GM19099 (cell line): Measurements from ENCODE around the gene STIM1.

ENCODE experiments used
- POLR2A ChIP-seq: IDR thresholded peaks from 3 replicates; pipeline ENCODE4 v1.6.1; 2011; ENCODE audit warnings: low read depth; ENCODE audit not compliant: insufficient read length; ENCODE audit errors: extremely low read depth

STIM1 gene

DNA sequence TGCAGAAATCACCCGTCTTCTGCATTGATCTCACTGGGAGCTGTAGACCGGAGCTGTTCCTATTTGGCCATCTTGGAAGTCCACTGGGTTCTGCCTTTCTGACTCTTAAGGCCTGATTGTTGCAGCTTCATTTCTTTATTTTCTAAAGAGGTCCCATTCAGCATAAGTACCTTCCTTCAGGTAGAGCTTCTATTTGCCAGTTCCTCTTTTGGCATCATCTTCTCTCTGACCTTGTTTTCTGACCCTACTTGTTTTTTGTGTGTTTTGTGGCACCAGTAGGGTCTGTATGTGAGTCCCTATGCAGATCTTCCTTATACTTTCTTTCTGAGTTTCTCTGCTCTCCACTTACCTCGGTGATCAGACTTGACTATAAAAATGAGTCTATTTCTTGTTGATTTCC is 161.7 kb downstream of the STIM1 start:
- no peak for TF ChIP-seq POLR2A

DNA sequence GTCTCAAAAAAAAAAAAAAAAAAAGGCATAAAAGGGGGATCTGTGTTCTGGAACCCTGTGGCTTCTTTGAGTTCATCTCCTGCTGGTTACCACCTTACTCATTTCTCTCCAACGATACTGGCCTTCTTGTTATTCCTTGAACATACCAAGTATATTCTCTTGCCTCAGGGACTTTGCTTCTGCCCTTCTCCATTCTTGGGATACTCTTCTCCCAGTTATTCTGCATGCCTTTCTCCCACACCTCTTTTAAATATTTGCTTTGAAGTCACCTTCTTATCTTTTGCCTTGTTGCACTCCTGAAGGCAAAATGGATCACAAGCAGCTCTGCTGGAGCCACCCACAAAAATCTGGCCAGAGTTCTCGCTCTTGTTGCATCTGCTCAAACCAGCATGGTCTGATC is 163.2 kb downstream of the STIM1 start:
- no peak for TF ChIP-seq POLR2A

DNA sequence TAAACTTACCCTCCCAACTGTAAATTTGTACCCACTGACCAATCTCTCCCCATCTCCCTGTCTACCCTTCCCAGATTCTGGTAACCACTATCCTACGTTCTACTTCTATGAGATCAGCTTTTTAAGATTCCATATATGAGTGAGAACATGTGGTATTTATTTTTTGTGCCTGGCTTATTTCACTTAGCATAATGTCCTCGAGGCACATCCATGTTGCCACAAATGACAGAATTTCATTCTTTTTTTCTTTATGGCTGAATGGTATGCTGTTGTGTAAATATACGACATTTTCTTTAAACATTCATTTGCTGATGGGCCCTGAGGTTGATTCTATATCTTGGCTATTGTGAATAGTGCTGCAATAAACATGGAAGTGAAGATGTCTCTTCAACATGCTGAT is 164.4 kb downstream of the STIM1 start:
- TF ChIP-seq POLR2A = no peak

DNA sequence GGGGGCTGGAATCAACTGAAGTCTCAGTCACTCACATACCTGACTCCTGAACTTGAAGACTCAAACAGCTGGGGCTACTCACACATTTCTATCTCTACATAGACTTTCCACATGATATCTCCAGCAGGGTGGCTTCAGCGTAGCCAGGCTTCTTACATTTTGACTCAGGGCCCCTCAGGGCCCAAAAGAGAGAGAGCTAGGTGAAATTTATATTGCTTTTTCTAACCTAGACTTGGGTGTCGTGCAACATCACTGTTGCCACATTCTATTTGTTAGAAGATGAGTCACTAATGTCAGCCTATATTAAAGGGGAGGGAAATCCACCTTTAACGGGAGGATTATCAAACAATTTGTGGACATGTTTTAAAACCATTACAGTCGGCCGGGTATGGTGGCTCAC is 167.2 kb downstream of the STIM1 start:
- TF ChIP-seq POLR2A = no peak

DNA sequence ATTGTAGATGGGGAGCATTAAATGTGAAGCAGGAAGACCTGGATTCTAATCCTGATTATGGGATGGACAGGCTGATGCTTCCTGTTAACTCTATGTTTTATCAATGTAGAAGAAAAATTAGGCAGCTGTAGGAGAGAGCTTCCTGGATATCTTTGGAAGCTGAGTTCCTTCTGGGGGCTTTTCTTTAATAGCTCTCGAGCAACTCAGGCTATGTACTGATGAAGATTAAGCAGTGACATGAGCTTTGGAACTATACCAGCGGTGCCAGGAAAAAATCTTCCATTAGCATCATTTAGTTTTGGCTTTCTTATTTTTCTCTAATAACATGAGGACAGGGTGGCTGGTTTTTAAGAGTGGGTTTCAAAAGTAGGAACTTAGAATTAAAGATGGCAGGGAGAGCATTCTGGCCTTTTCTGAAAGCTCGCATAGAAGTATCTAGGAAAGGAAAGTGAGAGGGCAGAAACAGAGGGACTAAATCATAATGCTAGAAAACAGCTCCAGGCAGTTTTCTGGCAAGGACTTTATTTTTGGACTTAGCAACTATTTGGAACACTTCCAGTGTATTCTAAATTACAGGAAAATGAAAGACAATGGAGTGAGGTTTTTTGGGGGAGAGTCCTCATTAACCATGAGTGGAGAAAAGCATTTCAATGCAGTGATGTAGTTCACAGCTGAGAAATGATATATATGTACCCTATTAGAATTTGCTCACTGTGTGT is 169.9 kb downstream of the STIM1 start:
- no peak for TF ChIP-seq POLR2A

DNA sequence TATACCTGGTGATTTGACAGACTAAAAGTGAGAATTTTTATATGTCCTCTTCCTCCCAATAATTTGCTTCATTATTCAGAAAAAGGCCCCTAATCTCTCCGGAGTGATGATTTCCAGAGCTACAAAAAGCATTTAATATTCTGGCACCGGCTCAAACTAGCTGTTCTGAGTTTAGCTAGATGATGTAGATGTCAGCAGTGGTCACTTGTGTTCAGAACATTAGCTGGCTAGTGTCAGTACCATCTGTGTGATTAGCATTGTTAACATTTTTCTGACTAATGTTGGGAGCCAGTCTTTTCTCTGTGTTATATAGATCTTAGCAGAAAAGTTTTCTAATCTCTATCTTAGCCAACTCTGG is 170.5 kb downstream of the STIM1 start:
- no peak for TF ChIP-seq POLR2A

DNA sequence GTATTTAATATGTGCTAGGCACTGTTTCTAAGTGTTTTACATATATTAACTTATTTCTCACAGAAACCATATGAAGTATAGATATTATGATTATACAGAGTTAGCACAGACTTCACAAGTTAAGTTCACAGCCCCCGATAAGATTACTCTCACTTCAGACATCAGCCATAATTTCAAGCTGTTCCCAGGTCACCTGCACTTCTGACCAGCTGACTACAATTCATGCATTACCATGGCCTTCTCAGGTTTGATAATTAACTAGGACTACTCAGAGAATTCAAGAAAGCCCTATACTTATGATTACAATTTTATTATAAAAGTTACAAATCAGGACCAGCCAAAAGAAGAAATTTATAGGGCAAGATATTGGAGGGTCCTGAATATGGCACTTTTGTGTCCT is 170.9 kb downstream of the STIM1 start:
- TF ChIP-seq POLR2A = no peak

DNA sequence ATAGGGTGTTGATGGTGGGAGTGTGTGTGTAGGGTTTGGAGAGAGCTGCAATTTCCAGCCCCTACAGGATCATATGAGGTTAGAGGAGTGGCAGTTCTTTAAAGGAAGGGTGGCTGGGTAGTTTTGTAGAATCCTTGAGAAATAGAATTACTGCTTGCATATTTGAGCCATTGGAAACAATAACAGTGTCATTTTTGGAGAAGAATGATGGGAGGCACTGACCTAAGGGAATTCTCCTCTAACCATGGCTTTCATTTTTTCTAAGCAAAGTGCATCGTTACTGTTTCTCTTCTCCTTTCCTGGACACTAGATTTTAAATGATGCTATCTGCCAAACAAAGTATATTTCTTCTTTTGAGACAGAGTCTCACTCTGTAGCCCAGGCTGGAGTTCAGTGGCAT is 172.3 kb downstream of the STIM1 start:
- TF ChIP-seq POLR2A = no peak

DNA sequence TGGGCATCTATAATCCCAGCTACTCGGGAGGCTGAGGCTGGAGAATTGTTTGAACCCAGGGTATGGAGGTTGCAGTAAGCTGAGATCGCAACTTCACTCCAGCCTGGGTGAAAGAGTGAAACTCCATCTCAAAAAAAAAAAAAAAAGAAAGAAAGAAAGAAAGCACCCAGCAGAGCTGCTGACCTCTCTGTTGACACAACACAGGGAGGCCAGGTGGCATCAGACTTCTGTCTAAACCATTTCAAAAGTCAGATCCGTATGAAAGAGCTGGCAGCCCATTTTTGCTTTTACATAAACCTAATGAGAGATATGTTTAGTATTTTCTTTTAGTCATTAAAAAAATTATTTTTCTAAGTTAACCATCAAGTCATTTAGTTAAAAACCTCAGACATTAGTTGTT is 174.7 kb downstream of the STIM1 start:
- TF ChIP-seq POLR2A = no peak

DNA sequence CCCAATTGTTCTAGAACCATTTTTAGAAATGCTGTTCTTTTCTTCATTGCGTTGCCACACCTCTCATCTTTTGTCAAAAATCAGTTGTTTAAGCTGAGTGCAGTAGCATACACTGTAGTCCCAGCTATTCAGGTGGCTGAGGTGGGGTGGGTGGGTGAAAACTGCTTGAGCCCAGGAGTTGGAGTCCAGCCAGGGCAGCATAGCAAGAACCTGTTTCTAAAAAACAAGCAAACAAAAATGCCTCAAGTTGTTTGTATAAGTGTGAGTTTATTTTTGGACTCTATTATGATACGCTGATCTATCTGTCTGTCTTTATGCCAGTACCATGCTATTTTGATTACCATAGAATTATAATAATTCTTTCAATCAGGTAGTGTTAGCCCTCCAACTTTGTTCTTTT is 176.6 kb downstream of the STIM1 start:
- TF ChIP-seq POLR2A = no peak

DNA sequence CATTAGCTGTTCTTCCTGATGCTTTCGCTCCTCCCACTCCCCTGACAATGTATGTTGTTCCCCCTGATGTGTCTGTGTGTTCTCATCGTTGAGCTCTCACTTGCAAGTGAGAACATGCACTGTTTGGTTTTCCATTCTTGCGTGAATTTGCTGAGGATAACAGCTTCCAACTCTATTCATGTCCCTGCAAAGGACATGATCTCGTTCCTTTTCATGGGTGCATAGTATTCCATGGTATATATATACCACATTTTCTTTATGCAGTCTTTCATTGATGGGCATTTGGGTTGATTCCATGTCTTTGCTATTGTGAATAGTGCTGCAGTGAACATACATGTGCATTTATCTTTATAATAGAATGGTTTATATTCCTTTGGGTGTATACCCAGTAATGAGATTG is 180.5 kb downstream of the STIM1 start:
- TF ChIP-seq POLR2A = no peak

DNA sequence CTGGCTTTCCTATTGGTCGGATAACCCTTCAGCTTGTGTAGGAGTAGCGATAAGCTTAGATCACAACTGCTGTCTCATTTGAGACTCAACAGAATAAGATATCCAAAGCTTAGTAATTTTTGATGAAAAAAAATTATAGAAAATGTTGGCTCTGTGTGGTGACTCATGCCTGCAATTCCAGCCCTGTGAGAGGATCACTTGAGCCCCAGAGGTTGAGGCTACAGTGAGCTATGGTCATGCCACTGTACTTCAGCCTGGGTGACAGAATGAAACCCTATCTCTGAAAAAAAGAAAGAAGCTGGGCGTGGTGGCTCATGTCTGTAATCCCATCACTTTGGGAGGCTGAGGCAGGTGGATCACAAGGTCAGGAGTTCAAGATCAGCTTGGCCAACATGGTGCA is 183.5 kb downstream of the STIM1 start:
- TF ChIP-seq POLR2A = no peak

DNA sequence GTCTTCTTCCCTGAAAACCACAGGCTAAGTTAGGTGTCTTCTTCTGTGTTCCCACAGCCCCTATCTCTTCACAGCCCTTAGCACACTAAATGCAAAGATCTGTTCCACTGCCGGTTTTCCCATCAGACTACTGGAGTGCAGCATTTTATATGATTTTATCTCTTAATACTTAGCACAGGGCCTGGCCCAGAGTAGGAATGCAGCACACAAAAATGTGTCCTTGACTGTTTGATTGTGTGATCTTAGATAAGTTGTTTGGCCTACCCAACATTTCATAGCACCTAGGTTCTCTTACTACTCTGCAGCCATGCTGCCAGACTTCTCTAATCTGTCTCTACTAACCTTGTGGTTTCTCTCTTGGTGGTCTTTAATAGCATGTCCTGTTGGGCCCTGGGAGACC is 185.0 kb downstream of the STIM1 start:
- TF ChIP-seq POLR2A = no peak

DNA sequence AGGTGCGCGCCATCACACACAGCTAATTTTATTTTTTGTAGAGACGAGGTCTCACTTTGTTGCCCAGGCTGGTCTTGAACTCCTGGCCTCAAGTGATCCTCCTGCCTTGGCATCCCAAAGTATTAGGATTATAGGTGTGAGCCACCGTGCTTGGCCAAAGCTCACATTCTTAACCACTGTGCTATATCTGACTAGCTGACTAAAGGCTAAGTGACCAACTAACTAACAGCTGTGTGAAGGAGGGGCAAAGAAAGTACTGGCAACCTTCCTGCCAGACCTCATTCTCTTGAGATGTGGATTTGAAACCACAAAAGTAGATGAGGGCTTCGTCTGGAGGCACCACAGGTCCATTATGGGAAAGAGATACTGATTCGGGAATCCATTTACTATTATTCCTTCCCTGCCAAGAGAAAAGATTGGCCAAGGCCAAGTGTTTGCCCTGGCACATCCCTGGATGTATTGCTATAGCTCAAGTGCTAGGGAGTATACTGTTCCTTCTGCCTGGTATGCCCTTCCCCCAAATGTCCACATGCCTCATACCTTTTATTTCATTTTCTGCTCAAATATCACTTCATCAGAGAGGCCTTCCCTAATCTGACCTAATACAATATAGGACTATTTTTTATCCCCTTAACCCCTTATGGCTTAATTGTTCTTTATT is 186.4 kb downstream of the STIM1 start:
- TF ChIP-seq POLR2A = no peak

DNA sequence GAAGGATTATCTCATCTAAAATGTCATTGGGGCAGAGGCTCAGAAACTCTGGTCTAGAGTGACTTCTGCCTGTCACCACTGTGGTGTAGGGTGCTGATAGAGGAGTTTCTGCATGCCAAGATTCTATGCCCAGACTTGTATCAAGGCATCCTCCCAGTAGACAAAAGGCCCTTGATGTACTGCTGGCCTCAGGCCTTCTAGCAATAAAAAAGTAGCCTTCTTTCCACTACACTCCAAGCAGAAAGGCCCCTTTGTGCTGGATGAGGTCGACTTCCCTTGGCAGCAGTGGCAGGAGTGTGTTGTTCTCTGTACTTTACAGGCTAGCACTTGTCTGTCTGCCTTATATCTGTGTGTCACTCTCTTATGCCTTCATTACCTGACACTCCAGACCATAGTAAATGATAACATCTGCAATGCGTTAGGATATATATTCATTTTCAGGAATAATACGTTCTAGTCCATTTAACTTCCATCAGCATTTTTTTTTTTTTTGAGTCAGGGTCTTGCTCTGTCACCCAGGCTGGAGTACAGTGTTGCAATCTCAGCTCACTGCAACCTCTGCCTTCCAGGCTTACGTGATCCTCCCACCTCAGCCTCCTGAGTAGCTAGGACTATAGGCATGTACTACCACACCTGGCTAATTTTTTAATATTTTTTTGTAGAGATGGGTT is 189.6 kb downstream of the STIM1 start:
- TF ChIP-seq POLR2A = no peak

DNA sequence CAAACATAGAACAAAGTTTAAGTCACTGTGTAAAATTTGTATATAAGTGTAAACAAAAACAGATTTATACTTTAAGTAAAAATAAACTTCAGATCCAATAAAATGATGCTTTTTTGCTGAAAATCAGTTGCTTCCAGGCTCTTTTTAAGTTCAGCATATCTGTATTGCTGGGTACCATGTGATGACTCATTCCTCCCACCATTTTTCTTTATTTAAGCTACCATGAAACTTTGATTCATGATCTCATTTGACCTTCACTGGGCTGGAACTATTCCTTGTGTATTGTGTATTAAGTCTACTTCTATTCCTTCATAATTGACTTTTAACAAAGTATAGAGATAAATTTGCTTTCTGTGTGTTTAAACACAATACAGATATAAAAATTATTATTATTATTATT is 192.9 kb downstream of the STIM1 start:
- TF ChIP-seq POLR2A = no peak
